K562 (cell line): ENCODE measurements around the gene NBEAL1.

Experiments
- BHLHE40 ChIP-seq: IDR thresholded peaks from 2 replicates; pipeline ENCODE4 v1.6.1; 2011; ENCODE audit warnings: low read length, improper control_type of control experiment
- CEBPB ChIP-seq: fragments of 450-650 bp; IDR thresholded peaks from 2 replicates; pipeline ENCODE4 v1.6.1; 2016; ENCODE audit warnings: missing genetic modification characterization, missing compliant biosample characterization
- ELF2 ChIP-seq: fragments of 250-450 bp; sonication (Bioruptor Pico); IDR thresholded peaks from 2 replicates; pipeline ENCODE4 v1.5.0; 2021; ENCODE audit warnings: mild to moderate bottlenecking
- EZH2 ChIP-seq: IDR thresholded peaks from 2 replicates; pipeline ENCODE4 v1.6.1; 2012; ENCODE audit warnings: low read depth, mild to moderate bottlenecking, inconsistent platforms, low read length, borderline replicate concordance
- HDAC1 ChIP-seq, 2 experiments: fragments of 450-650 bp; IDR thresholded peaks; 2 replicates each; pipeline ENCODE4 v1.6.1; 2016 to 2017; ENCODE audit warnings: inconsistent platforms in 1 of 2, mild to moderate bottlenecking in 1 of 2, moderate library complexity in 1 of 2
- KAT2B ChIP-seq: IDR thresholded peaks from one replicate; pipeline ENCODE4 v1.6.1; 2012; ENCODE audit warnings: low read depth, mild to moderate bottlenecking, control low read depth, inconsistent platforms, low read length, moderate library complexity
- LARP7 ChIP-seq: fragments of 450-650 bp; IDR thresholded peaks from 2 replicates; pipeline ENCODE4 v1.6.1; 2016
- MYC ChIP-seq, 2 experiments: fragments of 250-450 bp in 1 of 2; sonication (Bioruptor Pico) in 1 of 2; IDR thresholded peaks; 2 replicates each; pipeline versions ENCODE4 v1.5.1 to v1.6.1; 2012 to 2021; ENCODE audit warnings: low read depth in 2 of 2, borderline replicate concordance in 1 of 2, improper control_type of control experiment in 1 of 2, low read length in 1 of 2, mild to moderate bottlenecking in 1 of 2, moderate library complexity in 1 of 2
- RAD21 ChIP-seq, 2 experiments: fragments of 250-450 bp in 1 of 2; fragments of 450-650 bp in 1 of 2; sonication (Bioruptor Pico) in 1 of 2; formaldehyde crosslinking in 1 of 2; IDR thresholded peaks in 1 of 2; conservative IDR thresholded peaks in 1 of 2; 2 replicates each; pipeline versions ENCODE4 v1.4.0 to v1.8.0; 2020 to 2022; ENCODE audit warnings: mild to moderate bottlenecking in 2 of 2, moderate library complexity in 1 of 2
- RUNX1 ChIP-seq: sonication (generic); IDR thresholded peaks from 2 replicates; pipeline ENCODE4 v1.6.1; 2016; ENCODE audit warnings: antibody characterized with exemption, low read depth
- SETDB1 ChIP-seq: IDR thresholded peaks from one replicate; pipeline ENCODE4 v1.6.1; 2012; ENCODE audit warnings: low read length, control low read depth, inconsistent platforms
- TF ChIP-seq, protein P1 (sequence below): fragments of 450-650 bp; IDR thresholded peaks from 2 replicates; pipeline ENCODE4 v1.6.1; 2018; ENCODE audit not compliant: partially characterized antibody
- TF ChIP-seq, protein P2 (sequence below): fragments of 450-650 bp; formaldehyde crosslinking; IDR thresholded peaks from 2 replicates; pipeline ENCODE4 v1.4.0; 2020; ENCODE audit warnings: mild to moderate bottlenecking
- TF ChIP-seq, protein P3 (sequence below): fragments of 250-450 bp; sonication (Bioruptor Pico); IDR thresholded peaks from 2 replicates; pipeline ENCODE4 v1.5.0; 2020; ENCODE audit warnings: mild to moderate bottlenecking, borderline replicate concordance

DNA sequence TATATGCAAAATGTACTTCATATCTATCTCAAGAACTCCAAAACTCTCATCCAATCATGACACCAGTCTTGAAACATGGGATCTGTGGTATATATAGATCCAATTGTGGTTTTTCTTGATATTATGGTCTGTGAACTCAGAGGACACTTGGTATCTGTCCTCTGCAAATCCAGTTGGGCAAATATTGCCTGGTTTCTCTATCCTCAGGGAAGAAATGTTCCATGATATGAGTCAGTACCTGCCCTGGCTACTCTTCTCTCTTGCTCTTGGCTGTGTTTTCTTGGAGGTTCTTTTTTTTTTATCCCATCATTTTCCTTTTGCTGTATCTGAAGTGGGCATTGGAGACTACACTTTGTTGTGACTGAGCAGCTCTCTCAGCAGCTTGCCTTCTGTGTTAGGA lies 10.9 kb downstream of the NBEAL1 start:
- TF ChIP-seq MYC (IDR thresholded peaks at IDR 0.05; ENCODE audit: low read depth, low read length), result no peak
- TF ChIP-seq MYC (CRISPR knock-in tag; IDR thresholded peaks at IDR 0.05; ENCODE audit: borderline replicate concordance, low read depth), result no peak
- TF ChIP-seq, protein P1, sequence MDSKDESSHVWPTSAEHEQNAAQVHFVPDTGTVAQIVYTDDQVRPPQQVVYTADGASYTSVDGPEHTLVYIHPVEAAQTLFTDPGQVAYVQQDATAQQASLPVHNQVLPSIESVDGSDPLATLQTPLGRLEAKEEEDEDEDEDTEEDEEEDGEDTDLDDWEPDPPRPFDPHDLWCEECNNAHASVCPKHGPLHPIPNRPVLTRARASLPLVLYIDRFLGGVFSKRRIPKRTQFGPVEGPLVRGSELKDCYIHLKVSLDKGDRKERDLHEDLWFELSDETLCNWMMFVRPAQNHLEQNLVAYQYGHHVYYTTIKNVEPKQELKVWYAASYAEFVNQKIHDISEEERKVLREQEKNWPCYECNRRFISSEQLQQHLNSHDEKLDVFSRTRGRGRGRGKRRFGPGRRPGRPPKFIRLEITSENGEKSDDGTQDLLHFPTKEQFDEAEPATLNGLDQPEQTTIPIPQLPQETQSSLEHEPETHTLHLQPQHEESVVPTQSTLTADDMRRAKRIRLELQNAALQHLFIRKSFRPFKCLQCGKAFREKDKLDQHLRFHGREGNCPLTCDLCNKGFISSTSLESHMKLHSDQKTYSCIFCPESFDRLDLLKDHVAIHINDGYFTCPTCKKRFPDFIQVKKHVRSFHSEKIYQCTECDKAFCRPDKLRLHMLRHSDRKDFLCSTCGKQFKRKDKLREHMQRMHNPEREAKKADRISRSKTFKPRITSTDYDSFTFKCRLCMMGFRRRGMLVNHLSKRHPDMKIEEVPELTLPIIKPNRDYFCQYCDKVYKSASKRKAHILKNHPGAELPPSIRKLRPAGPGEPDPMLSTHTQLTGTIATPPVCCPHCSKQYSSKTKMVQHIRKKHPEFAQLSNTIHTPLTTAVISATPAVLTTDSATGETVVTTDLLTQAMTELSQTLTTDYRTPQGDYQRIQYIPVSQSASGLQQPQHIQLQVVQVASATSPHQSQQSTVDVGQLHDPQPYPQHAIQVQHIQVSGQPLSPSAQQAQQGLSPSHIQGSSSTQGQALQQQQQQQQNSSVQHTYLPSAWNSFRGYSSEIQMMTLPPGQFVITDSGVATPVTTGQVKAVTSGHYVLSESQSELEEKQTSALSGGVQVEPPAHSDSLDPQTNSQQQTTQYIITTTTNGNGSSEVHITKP, result no peak
- no peak for TF ChIP-seq RAD21 (CRISPR knock-in tag; conservative IDR thresholded peaks at IDR 0.05 in 1 of 2, IDR thresholded peaks at IDR 0.05 in 1 of 2)
- no peak for TF ChIP-seq KAT2B
- TF ChIP-seq HDAC1 (IDR thresholded peaks at IDR 0.05), result no peak
- TF ChIP-seq CEBPB (tag), result no peak
- no peak for TF ChIP-seq SETDB1
- TF ChIP-seq ELF2, result no peak
- no peak for TF ChIP-seq LARP7
- TF ChIP-seq BHLHE40, result no peak
- no peak for TF ChIP-seq RUNX1
- TF ChIP-seq, protein P2, sequence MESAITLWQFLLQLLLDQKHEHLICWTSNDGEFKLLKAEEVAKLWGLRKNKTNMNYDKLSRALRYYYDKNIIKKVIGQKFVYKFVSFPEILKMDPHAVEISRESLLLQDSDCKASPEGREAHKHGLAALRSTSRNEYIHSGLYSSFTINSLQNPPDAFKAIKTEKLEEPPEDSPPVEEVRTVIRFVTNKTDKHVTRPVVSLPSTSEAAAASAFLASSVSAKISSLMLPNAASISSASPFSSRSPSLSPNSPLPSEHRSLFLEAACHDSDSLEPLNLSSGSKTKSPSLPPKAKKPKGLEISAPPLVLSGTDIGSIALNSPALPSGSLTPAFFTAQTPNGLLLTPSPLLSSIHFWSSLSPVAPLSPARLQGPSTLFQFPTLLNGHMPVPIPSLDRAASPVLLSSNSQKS (CRISPR knock-in tag), result no peak
- TF ChIP-seq EZH2, result no peak
- TF ChIP-seq, protein P3, sequence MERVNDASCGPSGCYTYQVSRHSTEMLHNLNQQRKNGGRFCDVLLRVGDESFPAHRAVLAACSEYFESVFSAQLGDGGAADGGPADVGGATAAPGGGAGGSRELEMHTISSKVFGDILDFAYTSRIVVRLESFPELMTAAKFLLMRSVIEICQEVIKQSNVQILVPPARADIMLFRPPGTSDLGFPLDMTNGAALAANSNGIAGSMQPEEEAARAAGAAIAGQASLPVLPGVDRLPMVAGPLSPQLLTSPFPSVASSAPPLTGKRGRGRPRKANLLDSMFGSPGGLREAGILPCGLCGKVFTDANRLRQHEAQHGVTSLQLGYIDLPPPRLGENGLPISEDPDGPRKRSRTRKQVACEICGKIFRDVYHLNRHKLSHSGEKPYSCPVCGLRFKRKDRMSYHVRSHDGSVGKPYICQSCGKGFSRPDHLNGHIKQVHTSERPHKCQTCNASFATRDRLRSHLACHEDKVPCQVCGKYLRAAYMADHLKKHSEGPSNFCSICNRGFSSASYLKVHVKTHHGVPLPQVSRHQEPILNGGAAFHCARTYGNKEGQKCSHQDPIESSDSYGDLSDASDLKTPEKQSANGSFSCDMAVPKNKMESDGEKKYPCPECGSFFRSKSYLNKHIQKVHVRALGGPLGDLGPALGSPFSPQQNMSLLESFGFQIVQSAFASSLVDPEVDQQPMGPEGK (CRISPR knock-in tag), result no peak
